Stomach smooth muscle (tissue), 2 donors: ENCODE measurements around the gene PLK4.
"Not testable (repeated sequence)": the region's sequence is repeated elsewhere in the genome, so short reads cannot be mapped to it uniquely, and the experiment has no call there.

ENCODE experiments used
- H3K27ac ChIP-seq: one replicate; pipeline ENCODE4 v1.7.0; 2013; ENCODE audit warnings: mild to moderate bottlenecking, low read length, inconsistent platforms
- H3K27me3 ChIP-seq, 2 donors: one replicate each; pipeline ENCODE4 v1.7.0; 2013; ENCODE audit warnings: low read length in 2 of 2; ENCODE audit not compliant: insufficient read depth in 2 of 2, control insufficient read depth in 1 of 2
- H3K36me3 ChIP-seq, 2 donors: one replicate each; pipeline ENCODE4 v1.7.0; 2013; ENCODE audit warnings: low read length in 2 of 2; ENCODE audit not compliant: control insufficient read depth in 2 of 2, insufficient read depth in 2 of 2
- H3K4me1 ChIP-seq: one replicate; pipeline ENCODE4 v1.7.0; 2013; ENCODE audit warnings: low read length; ENCODE audit not compliant: control insufficient read depth, insufficient read depth
- H3K4me3 ChIP-seq, 2 donors: one replicate each; pipeline ENCODE4 v1.7.0; 2013; ENCODE audit warnings: low read length in 2 of 2
- H3K9ac ChIP-seq, 2 donors: one replicate each; pipeline ENCODE4 v1.7.0; 2013; ENCODE audit warnings: low read length in 2 of 2, mild to moderate bottlenecking in 1 of 2
- H3K9me3 ChIP-seq, 2 donors: one replicate each; pipeline ENCODE4 v1.7.0; 2013; ENCODE audit warnings: low read length in 2 of 2; ENCODE audit not compliant: control insufficient read depth in 2 of 2
- donor health status: healthy.
- donor health status: Pancreatic carcinoma.

PLK4 gene

DNA sequence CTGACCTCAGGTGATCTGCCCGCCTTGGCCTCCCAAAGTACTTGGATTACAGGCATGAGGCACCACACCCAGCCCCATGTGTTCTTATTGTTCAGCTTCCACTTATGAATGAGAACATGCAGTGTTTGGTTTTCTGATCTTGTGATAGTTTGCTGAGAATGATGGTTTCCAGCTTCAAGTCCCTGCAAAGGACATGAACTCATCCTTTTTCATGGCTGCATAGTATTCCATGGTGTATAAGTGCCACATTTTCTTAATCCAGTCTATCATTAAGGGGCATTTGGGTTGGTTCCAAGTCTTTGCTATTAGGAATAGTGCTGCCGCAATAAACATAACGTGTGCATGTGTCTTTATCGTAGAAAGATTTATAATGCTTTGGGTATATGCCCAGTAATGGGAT lies 19.0 kb downstream of the PLK4 start:
- not testable (repeated sequence) for H3K27me3 ChIP-seq, H3K36me3 ChIP-seq, H3K9ac ChIP-seq, H3K4me3 ChIP-seq, H3K27ac ChIP-seq, H3K9me3 ChIP-seq, H3K4me1 ChIP-seq

DNA sequence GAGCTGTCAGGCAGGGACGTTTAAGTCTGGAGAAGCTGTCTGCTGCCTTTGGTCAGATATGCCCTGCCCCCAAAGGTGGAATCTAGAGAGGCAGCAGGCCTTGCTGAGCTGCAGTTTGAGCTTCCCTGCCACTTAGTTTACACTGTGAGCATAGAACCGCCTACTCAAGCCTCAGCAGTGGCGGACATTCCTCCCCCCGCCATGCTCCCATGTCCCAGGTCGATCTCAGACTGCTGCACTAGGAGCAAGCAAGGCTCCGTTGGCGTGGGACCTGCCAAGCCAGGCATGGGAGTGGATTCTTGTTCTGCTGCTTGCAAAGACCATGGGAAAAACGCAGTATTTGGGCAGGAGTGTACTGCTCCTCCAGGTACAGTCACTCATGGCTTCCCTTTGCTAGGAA lies 24.3 kb downstream of the PLK4 start:
- no peaks in the 10 kb centered on the region for H3K4me1 ChIP-seq
- no peaks in the 10 kb centered on the region for H3K27me3 ChIP-seq
- no peak overlapping the region for H3K27ac ChIP-seq
- no peaks in the 10 kb centered on the region for H3K9me3 ChIP-seq
- no peak overlapping the region for H3K4me3 ChIP-seq
- H3K36me3 ChIP-seq = no peaks in the 10 kb centered on the region
- no peak overlapping the region for H3K9ac ChIP-seq

DNA sequence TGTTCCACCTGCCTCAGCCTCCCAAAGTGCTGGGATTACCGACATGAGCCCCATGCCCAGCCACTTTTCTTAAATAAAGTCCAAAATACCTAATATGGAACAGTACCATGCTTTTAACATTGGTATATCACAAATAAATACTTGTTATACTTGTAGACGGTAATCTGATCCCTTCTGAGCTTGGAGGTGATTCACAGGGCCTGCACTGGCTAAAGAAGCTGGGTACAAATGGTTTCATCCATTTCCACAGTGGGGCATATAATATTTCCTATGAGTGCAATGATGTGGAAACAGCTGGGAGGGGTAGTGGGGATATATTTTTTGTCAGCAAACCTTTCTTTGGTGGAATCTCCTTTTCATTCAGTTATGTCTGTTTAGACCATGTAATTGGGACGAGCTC lies 35.8 kb downstream of the PLK4 start:
- Histone ChIP-seq H3K4me3 (no peak overlapping the region), H3K9ac (no peak overlapping the region), H3K27me3 (no peaks in the 10 kb centered on the region), H3K4me1 (no peaks in the 10 kb centered on the region), H3K36me3 (peaks cover 13 to 15% of the 10 kb centered on the region in 2 donors), H3K27ac (no peak overlapping the region), H3K9me3 (no peaks in the 10 kb centered on the region)

DNA sequence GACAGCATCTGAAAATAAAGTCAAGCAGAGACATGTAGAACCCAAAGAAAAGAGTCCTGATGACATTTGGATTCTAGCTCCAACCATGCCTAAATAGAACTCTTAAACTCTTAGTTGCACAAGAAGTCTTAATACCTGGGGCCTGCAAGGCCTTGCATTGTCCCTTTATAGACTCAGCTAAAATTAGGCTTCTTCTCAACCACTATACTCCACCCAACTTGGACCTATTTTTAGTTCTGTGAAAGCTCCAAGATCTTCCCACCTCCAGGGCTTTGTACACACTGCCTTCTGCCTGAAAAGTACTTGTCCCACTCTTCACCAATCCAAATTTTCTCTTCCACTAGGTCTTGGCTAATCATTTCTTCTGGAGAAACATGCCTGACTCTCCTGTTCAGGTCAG lies 36.5 kb downstream of the PLK4 start:
- no peak overlapping the region for H3K9ac ChIP-seq
- no peak overlapping the region for H3K4me3 ChIP-seq
- no peaks in the 10 kb centered on the region for H3K9me3 ChIP-seq
- H3K27ac ChIP-seq = no peak overlapping the region
- H3K27me3 ChIP-seq = no peaks in the 10 kb centered on the region
- no peaks in the 10 kb centered on the region for H3K4me1 ChIP-seq
- H3K36me3 ChIP-seq = peaks cover 15% of the 10 kb centered on the region in 2 donors

DNA sequence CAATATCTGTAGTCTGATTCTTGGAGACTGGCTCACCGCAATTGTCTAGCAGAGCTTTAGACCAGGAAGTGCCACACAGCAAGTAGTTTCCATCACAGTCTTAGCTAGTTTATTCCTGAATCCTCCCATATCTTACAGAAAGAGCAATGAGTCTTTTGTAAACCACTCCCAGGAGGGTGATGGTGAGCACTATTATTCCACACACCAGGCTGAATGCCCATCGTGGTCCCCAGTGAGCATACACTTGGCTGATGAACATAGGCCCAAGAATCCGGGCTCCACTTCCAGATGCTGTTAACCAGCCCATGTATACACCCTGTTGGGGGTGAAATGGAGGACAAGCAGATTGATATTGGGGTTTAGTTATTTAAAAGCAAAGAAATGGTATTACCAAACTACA lies 39.8 kb downstream of the PLK4 start:
- no peak overlapping the region for H3K27ac ChIP-seq
- no peaks in the 10 kb centered on the region for H3K27me3 ChIP-seq
- H3K4me1 ChIP-seq = no peaks in the 10 kb centered on the region
- no peaks in the 10 kb centered on the region for H3K9me3 ChIP-seq
- peaks cover 15% of the 10 kb centered on the region in 2 donors for H3K36me3 ChIP-seq
- H3K9ac ChIP-seq = no peak overlapping the region
- H3K4me3 ChIP-seq = no peak overlapping the region

DNA sequence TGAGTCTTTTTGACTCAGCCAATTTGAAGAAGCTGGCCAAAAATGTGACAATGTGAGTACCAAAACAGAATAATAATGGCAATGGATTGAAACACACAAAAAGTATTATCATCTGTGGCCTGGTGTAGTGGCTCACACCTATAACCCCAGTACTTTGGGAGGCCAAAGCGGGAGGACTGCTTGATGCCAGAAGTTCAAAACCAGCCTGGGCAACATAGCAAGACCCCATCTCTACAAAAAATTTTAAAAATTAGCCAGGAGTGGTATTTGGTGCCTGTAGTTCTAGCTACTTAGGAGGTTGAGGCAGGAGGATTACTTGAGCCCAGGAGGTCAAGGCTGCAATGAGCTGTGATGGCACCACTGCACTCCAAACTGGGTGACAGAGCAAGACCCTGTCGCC lies 41.5 kb downstream of the PLK4 start:
- Histone ChIP-seq H3K4me1 (no peaks in the 10 kb centered on the region), H3K9ac (no peak overlapping the region), H3K9me3 (no peaks in the 10 kb centered on the region), H3K27ac (no peak overlapping the region), H3K36me3 (peaks cover 12 to 15% of the 10 kb centered on the region in 2 donors), H3K27me3 (no peaks in the 10 kb centered on the region), H3K4me3 (no peak overlapping the region)

DNA sequence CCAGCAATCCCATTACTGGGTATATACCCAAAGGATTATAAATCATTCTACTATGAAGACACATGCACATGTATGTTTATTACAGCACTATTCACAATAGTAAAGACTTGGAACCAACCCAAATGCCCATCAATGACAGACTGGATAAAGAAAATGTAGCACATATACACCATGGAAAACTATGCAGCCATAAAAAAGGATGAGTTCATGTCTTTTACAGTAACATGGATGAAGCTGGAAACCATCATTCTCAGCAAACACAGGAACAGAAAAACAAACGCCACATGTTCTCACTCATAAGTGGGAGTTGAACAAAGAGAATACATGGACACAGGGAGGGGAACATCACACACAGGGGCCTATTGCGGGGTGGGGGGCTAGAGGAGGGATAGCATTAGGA lies 45.0 kb downstream of the PLK4 start:
- H3K9ac ChIP-seq = not testable (repeated sequence)
- peaks cover 12 to 13% of the 10 kb centered on the region in 2 donors for H3K36me3 ChIP-seq

DNA sequence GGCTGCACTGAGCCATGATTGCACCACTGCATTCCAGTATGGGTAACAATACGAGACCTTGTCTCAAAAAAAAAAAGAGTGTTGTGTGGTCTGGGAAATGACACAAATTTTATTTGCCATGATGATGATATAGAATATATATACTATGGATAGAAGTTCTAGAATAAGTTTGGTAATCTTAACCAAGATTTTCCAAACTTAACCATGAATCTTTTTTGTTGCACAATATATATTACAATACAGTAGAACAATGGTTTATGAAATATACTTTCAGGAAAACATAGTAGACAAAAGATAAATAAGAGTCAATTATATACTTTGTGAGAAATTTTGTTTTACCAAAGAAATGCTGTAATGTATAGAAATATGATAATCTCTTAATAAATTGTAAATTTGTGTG lies 49.5 kb downstream of the PLK4 start:
- H3K27me3 ChIP-seq = no peaks in the 10 kb centered on the region
- no peak overlapping the region for H3K27ac ChIP-seq
- H3K4me1 ChIP-seq = no peaks in the 10 kb centered on the region
- H3K4me3 ChIP-seq = no peak overlapping the region
- no peak overlapping the region for H3K9ac ChIP-seq
- no peaks in the 10 kb centered on the region for H3K9me3 ChIP-seq
- peaks cover 8 to 11% of the 10 kb centered on the region in 2 donors for H3K36me3 ChIP-seq

More for the DNA sequence above, 45.0 kb downstream of the PLK4 start:
- H3K4me3 ChIP-seq, H3K27me3 ChIP-seq, H3K4me1 ChIP-seq, H3K9me3 ChIP-seq, H3K27ac ChIP-seq: not testable (repeated sequence)

- H3K4me1 ChIP-seq, H3K9ac ChIP-seq, H3K27me3 ChIP-seq, H3K9me3 ChIP-seq, H3K36me3 ChIP-seq, H3K4me3 ChIP-seq, H3K27ac ChIP-seq: not testable (repeated sequence)
Measured at GRCh38 chr4:127931836-127932235, 51.1 kb downstream of the PLK4 start.

- Histone ChIP-seq H3K4me1 (no peaks in the 10 kb centered on the region), H3K9me3 (no peaks in the 10 kb centered on the region), H3K36me3 (peaks cover 0 to 5% of the 10 kb centered on the region in 2 donors), H3K27me3 (no peaks in the 10 kb centered on the region), H3K4me3 (no peak overlapping the region), H3K9ac (no peak overlapping the region), H3K27ac (no peak overlapping the region)
Measured at GRCh38 chr4:127936974-127937373, 56.3 kb downstream of the PLK4 start.
